ENCODE measurements around the gene SCT.

GRCh38 chr11:635945-636510 lies 9.0 kb upstream of the SCT start:
- no peak for TF ChIP-seq POLR2AphosphoS5 (IDR thresholded peaks at IDR 0.05)
- TF ChIP-seq CTCF (IDR thresholded peaks at IDR 0.05) = no peak
- no peak for TF ChIP-seq POLR2A (IDR thresholded peaks at IDR 0.05)
- no peak for TF ChIP-seq EP300 (IDR thresholded peaks at IDR 0.05)

Measured in upper lobe of left lung (tissue), 4 donors.